ENCODE data around the gene SGIP1. TPM values are rescaled to one million over a fixed set of nuclear protein-coding genes. Genes with fewer than 3 reads are reported as not detected.
A peak's percentile ranks its signal among the peaks of the same experiment; 100 is the strongest.

Gene SGIP1
- total RNA-seq, 1 donor from 2014 or later = 0.79 TPM

DNA sequence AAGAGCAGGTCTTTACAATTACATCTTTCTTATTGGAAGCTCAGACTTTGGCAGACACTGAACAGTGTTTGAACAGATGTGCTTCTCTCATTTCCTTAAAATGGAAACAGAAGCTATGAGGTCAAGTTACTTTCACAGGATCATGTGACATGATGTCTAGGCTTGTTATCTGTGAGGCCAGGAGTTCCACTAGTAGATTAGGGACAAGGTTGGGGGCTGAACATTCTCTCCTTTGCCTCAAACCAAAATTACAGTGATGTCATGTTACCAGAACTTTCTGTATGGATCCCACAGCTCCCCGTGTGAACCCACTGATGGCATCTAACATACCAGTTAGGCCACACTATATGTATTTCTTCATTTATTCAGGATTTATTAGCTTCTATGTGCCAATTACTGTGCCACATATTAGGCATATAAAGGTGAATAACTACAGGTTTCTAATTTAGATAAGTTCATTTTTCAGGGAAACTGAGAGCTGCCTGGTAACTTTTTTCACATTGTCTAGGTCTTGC, 224.3 kb downstream of the SGIP1 start:
- TF ChIP-seq, protein P1, sequence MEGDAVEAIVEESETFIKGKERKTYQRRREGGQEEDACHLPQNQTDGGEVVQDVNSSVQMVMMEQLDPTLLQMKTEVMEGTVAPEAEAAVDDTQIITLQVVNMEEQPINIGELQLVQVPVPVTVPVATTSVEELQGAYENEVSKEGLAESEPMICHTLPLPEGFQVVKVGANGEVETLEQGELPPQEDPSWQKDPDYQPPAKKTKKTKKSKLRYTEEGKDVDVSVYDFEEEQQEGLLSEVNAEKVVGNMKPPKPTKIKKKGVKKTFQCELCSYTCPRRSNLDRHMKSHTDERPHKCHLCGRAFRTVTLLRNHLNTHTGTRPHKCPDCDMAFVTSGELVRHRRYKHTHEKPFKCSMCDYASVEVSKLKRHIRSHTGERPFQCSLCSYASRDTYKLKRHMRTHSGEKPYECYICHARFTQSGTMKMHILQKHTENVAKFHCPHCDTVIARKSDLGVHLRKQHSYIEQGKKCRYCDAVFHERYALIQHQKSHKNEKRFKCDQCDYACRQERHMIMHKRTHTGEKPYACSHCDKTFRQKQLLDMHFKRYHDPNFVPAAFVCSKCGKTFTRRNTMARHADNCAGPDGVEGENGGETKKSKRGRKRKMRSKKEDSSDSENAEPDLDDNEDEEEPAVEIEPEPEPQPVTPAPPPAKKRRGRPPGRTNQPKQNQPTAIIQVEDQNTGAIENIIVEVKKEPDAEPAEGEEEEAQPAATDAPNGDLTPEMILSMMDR (IDR thresholded peaks at IDR 0.05; ENCODE audit: insufficient read depth, low read length, severe bottlenecking) = no peak
- Histone ChIP-seq H3K27me3 (ENCODE audit: control insufficient read depth, insufficient read depth, low read length) (peaks cover 2% of the 10 kb centered on the region), H3K36me3 (ENCODE audit: control insufficient read depth, insufficient read depth, low read length) (no peaks in the 10 kb centered on the region), H3K4me3 (ENCODE audit: low read depth, low read length) (no peak overlapping the region)
- FAIRE-seq (no peak), DNase-seq (ENCODE audit: low read depth) (no peak)

DNA sequence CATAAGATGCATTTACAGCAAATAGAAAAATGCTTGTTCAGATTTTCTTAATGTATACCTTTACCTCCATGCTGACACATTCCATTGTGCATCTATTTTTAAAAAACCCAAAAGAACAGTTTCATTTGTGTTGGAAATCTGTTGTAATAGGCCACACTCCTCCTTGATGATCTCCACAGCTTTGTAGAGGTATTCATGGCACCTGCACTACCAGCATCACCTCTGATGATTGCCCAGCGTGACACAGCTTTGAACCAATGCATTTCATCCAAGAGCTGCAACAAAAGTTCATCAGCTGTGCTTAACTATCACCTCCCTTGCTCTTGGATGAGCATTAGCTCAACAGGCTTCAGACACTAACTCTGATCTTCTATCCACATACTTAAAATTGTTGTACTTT, 226.6 kb downstream of the SGIP1 start:
- Histone ChIP-seq H3K27me3 (ENCODE audit: control insufficient read depth, insufficient read depth, low read length) (peaks cover 2% of the 10 kb centered on the region), H3K36me3 (ENCODE audit: control insufficient read depth, insufficient read depth, low read length) (no peaks in the 10 kb centered on the region), H3K4me3 (ENCODE audit: low read depth, low read length) (no peak overlapping the region)
- peak; percentile 90 for FAIRE-seq
- TF ChIP-seq, protein P1 (IDR thresholded peaks at IDR 0.05; ENCODE audit: insufficient read depth, low read length, severe bottlenecking) = no peak
- DNase-seq (ENCODE audit: low read depth) = no peak

DNA sequence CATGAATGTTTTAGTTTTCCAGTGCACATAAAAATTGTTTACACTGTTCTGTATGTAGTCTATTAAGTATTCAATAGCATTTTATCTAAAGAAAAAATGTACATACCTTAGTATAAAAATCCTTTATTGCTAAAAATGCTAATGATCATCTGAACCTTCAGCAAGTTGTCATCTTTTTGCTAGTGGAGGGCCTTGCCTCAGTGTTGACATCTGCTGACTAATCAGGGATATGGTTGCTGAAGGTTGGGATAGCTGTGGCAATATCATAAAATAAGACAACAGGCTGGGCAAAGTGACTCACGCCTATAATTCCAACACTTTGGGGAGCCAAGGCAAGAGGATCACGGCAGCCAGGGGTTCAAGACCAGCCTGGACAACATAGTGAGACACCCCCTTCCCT, 227.3 kb downstream of the SGIP1 start:
- Histone ChIP-seq H3K4me3 (ENCODE audit: low read depth, low read length) (no peak overlapping the region), H3K36me3 (ENCODE audit: control insufficient read depth, insufficient read depth, low read length) (no peaks in the 10 kb centered on the region), H3K27me3 (ENCODE audit: control insufficient read depth, insufficient read depth, low read length) (peaks cover 2% of the 10 kb centered on the region)
- DNase-seq (ENCODE audit: low read depth) = peak; percentile 53
- TF ChIP-seq, protein P1 (IDR thresholded peaks at IDR 0.05; ENCODE audit: insufficient read depth, low read length, severe bottlenecking) = no peak
- FAIRE-seq = no peak

DNA sequence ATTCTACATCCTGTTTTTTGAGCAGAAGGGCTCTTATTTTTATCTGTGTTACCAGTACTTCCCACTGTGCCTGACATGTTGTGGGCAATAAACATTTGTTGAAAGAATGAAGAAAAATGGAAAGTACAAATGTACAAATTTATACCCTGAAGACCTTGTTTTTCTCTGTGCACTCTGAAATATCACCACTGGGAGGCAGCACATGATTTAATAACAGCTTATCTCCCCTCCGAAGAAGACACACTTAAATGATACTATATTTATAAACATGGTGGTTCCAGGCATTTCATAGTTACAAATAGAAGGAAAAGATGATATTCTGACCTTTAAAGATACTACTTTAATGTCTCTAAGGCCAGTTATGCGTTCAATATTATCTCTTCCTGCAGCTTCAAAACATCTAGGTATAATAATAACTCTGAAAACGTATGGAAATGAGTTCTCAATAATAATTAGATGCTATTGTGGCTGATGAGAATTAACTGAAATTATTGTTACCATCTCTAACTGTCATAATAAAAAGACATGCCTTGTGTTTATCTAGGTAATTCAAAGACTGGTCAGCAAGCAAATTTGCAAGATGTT, 231.1 kb downstream of the SGIP1 start:
- DNase-seq (ENCODE audit: low read depth) (peak; percentile 59), FAIRE-seq (no peak)
- H3K27me3 ChIP-seq (ENCODE audit: control insufficient read depth, insufficient read depth, low read length) = no peaks in the 10 kb centered on the region
- no peaks in the 10 kb centered on the region for H3K36me3 ChIP-seq (ENCODE audit: control insufficient read depth, insufficient read depth, low read length)
- TF ChIP-seq, protein P1 (IDR thresholded peaks at IDR 0.05; ENCODE audit: insufficient read depth, low read length, severe bottlenecking) = peak; percentile 41
- no peak overlapping the region for H3K4me3 ChIP-seq (ENCODE audit: low read depth, low read length)

DNA sequence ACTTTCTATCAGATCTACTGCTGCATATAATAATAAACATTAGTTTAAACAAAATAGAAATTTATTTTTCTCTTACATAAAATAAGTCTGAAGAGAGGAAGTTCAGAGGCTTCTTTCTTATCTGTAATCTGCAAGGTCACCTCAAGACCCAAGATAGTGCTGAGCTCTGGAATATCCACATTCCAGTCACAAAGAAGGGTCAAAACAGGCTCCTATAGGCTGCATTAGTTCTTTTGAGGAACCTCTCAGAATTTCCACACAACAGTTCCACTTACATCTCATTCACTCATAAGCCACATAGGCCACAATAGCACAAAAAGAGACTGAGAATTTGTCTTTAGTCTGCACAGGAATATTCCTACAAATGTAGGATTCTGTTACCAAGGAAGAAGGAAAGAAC, 233.7 kb downstream of the SGIP1 start:
- DNase-seq (ENCODE audit: low read depth) (no peak), FAIRE-seq (no peak)
- Histone ChIP-seq H3K36me3 (ENCODE audit: control insufficient read depth, insufficient read depth, low read length) (no peaks in the 10 kb centered on the region), H3K27me3 (ENCODE audit: control insufficient read depth, insufficient read depth, low read length) (no peaks in the 10 kb centered on the region), H3K4me3 (ENCODE audit: low read depth, low read length) (no peak overlapping the region)
- TF ChIP-seq, protein P1 (IDR thresholded peaks at IDR 0.05; ENCODE audit: insufficient read depth, low read length, severe bottlenecking) = no peak

GRCh38 chr1:66768965-66769364, 235.0 kb downstream of the SGIP1 start:
- Histone ChIP-seq H3K27me3 (ENCODE audit: control insufficient read depth, insufficient read depth, low read length) (no peaks in the 10 kb centered on the region), H3K36me3 (ENCODE audit: control insufficient read depth, insufficient read depth, low read length) (no peaks in the 10 kb centered on the region), H3K4me3 (ENCODE audit: low read depth, low read length) (no peak overlapping the region)
- TF ChIP-seq, protein P1 (IDR thresholded peaks at IDR 0.05; ENCODE audit: insufficient read depth, low read length, severe bottlenecking) = no peak
- no peak for FAIRE-seq
- no peak for DNase-seq (ENCODE audit: low read depth)
